ENCODE measurements around the gene RAC3. TPM values are rescaled to one million over a fixed set of nuclear protein-coding genes. Genes with fewer than 3 reads are reported as not detected.

RAC3 gene
- total RNA-seq, 4 donors from 2014 or later: 2.6 to 11.1 (median 5.0) TPM

DNA sequence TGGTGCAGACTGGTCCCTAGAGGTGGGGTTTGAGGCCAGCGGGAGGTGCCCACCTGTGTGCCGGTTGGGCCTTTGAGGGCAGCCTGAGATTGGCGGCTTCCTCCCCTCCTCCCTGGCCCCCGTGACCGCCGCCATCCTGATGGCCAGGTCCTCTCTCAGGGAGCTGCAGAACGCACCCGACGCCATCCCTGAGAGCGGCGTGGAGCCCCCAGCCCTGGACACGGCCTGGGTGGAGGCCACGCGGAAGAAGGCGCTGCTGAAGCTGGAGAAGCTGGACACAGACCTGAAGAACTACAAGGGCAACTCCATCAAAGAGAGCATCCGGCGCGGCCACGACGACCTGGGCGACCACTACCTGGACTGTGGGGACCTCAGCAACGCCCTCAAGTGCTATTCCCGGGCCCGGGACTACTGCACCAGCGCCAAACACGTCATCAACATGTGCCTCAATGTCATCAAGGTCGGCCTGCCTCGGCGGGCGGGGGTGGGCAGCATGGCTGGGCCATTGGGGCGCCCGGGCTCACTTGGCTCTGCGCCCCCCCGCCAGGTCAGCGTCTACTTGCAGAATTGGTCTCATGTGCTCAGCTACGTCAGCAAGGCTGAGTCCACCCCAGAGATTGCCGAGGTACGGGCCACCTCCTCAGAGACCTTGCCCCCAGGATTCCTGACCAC lies 23.0 kb downstream of the RAC3 start:
- intact Hi-C loops (cut with DNase I; ENCODE audit: low total_unique reads) (no loop called here), in situ Hi-C loops (cut with MboI; ENCODE audit: low pct_ligation_motif_present in 1 of 4, low pct_unique_long_range_greater_than_20kb in 1 of 4, low sequenced_read_pairs in 3 of 4) (no loop called here)
- Histone ChIP-seq H3K27me3 (no peaks in the 10 kb centered on the region), H3K4me1 (peaks cover 12 to 28% (median 27%) of the 10 kb centered on the region in 4 donors), H3K9me3 (no peaks in the 10 kb centered on the region), H3K36me3 (peaks cover 0 to 9% (median 3%) of the 10 kb centered on the region in 4 donors), H3K27ac (no peak overlapping the region), H3K4me3 (no peak overlapping the region)
- WGBS, 2 donors (ENCODE audit: low coverage in 1 of 2): 92% methylated on average over 35 of the region's 38 CpGs; no CpG with 5 or more reads in 1 of the 2 donors
- TF ChIP-seq, protein P1, sequence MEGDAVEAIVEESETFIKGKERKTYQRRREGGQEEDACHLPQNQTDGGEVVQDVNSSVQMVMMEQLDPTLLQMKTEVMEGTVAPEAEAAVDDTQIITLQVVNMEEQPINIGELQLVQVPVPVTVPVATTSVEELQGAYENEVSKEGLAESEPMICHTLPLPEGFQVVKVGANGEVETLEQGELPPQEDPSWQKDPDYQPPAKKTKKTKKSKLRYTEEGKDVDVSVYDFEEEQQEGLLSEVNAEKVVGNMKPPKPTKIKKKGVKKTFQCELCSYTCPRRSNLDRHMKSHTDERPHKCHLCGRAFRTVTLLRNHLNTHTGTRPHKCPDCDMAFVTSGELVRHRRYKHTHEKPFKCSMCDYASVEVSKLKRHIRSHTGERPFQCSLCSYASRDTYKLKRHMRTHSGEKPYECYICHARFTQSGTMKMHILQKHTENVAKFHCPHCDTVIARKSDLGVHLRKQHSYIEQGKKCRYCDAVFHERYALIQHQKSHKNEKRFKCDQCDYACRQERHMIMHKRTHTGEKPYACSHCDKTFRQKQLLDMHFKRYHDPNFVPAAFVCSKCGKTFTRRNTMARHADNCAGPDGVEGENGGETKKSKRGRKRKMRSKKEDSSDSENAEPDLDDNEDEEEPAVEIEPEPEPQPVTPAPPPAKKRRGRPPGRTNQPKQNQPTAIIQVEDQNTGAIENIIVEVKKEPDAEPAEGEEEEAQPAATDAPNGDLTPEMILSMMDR (IDR thresholded peaks at IDR 0.05): no peak
- no peak for TF ChIP-seq POLR2AphosphoS5 (IDR thresholded peaks at IDR 0.05)
- TF ChIP-seq EP300 (IDR thresholded peaks at IDR 0.05; ENCODE audit: low read depth): no peak
- TF ChIP-seq POLR2A (IDR thresholded peaks at IDR 0.05): no peak
- DNase-seq: no peak

DNA sequence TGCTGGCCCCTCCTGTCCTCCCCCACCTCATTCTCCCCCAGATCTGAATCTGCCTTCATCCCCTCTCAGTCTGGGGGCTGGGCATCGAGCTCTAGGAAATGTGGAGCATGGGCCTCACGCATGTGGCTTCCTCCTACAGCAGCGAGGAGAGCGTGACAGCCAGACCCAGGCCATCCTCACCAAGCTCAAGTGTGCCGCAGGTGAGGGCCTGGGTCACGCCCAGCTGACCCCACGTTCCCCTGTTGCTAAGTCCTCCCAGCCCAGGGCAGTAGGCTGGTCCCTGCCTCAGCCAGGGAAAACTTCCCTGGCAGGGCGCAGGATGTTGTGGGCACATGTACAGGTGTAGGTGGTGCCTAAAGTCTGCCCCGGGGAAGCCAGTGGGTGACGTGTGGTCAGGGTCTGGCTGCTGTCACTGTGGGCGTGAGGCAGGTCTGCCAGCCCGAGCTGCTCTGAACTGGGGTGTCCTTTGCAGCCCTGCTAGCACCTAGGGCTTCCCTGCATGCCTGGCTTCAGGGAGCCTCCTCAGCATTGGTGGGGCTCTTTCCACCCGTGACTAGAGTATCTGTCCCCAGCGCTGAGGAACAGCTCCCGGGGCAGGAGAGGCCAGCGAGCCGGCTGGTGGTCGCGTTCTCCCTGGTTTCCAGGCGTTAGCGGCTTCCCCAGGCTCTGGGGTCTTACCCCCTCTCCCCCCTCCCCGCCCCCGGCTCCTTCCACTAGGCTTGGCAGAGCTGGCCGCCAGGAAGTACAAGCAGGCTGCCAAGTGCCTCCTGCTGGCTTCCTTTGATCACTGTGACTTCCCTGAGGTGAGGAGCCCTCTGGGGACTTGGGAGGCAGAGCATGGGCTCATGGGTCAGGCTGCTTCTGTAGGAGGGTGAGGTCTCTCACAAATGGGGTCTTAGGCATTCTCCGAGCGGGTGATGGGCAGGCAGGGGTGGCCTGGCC lies 23.8 kb downstream of the RAC3 start:
- no peak for DNase-seq
- H3K4me3 ChIP-seq: no peak overlapping the region
- H3K9me3 ChIP-seq: no peaks in the 10 kb centered on the region
- no peak overlapping the region for H3K27ac ChIP-seq
- in situ Hi-C loops (cut with MboI; ENCODE audit: low pct_ligation_motif_present in 1 of 4, low pct_unique_long_range_greater_than_20kb in 1 of 4, low sequenced_read_pairs in 3 of 4): no loop called here
- 88% methylated on average over 18 of the region's 26 CpGs; no CpG with 5 or more reads in 1 of the 2 donors for WGBS, 2 donors (ENCODE audit: low coverage in 1 of 2)
- TF ChIP-seq POLR2AphosphoS5 (IDR thresholded peaks at IDR 0.05): no peak
- TF ChIP-seq POLR2A (IDR thresholded peaks at IDR 0.05): no peak
- no peak for TF ChIP-seq EP300 (IDR thresholded peaks at IDR 0.05; ENCODE audit: low read depth)
- TF ChIP-seq, protein P1 (IDR thresholded peaks at IDR 0.05): no peak
- H3K4me1 ChIP-seq: peaks cover 12 to 23% (median 22%) of the 10 kb centered on the region in 4 donors
- peaks cover 0 to 9% (median 3%) of the 10 kb centered on the region in 4 donors for H3K36me3 ChIP-seq
- intact Hi-C loops (cut with DNase I; ENCODE audit: low total_unique reads): no loop called here
- H3K27me3 ChIP-seq: no peaks in the 10 kb centered on the region

DNA sequence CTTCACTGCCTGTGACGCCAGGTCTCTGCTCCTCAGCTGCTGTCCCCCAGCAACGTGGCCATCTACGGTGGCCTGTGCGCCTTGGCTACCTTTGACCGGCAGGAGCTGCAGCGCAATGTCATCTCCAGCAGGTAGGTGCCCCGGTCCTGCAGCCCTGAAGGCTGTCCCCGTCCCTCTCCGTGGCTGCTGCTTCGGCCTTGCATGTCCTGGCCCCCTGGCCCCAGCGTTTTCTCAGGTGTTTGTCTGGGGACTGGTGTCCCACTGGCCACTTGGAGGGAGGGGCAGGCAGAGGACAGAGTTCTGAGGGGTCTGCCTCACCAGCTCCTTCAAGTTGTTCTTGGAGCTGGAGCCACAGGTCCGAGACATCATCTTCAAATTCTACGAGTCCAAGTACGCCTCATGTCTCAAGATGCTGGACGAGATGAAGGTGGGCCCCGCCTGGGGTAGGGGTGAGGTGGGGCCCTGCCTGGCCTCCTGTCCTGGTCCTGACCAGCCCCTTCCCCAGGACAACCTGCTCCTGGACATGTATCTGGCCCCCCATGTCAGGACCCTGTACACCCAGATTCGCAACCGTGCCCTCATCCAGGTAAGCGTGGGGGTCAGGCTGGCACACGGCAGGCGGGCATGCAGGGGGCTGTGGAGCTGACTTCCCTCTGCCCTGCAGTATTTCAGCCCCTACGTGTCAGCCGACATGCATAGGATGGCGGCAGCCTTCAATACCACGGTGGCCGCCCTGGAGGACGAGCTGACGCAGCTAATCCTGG lies 24.7 kb downstream of the RAC3 start:
- H3K27me3 ChIP-seq: no peaks in the 10 kb centered on the region
- H3K4me3 ChIP-seq: no peak overlapping the region
- H3K36me3 ChIP-seq: peaks cover 0 to 9% (median 3%) of the 10 kb centered on the region in 4 donors
- in situ Hi-C loops (cut with MboI; ENCODE audit: low pct_ligation_motif_present in 1 of 4, low pct_unique_long_range_greater_than_20kb in 1 of 4, low sequenced_read_pairs in 3 of 4): no loop called here
- intact Hi-C loops (cut with DNase I; ENCODE audit: low total_unique reads): no loop called here
- WGBS, 2 donors (ENCODE audit: low coverage in 1 of 2): 90% methylated on average over 28 of the region's 28 CpGs; no CpG with 5 or more reads in 1 of the 2 donors
- H3K27ac ChIP-seq: no peak overlapping the region
- TF ChIP-seq, protein P1 (IDR thresholded peaks at IDR 0.05): no peak
- TF ChIP-seq POLR2A (IDR thresholded peaks at IDR 0.05) (no peak), EP300 (IDR thresholded peaks at IDR 0.05; ENCODE audit: low read depth) (no peak), POLR2AphosphoS5 (IDR thresholded peaks at IDR 0.05) (no peak)
- H3K9me3 ChIP-seq: no peaks in the 10 kb centered on the region
- H3K4me1 ChIP-seq: peaks cover 7 to 14% (median 14%) of the 10 kb centered on the region in 4 donors
- no peak for DNase-seq

All from transverse colon (tissue), 4 donors.